Medulla oblongata (tissue), 1 donor: ENCODE measurements around the gene ASPSCR1.

Source experiments
- DNase-seq: peaks from one replicate; pipeline ENCODE4 v3.0.0-alpha.2; 2015; ENCODE audit errors: extremely low spot score

ASPSCR1 gene, protein sequence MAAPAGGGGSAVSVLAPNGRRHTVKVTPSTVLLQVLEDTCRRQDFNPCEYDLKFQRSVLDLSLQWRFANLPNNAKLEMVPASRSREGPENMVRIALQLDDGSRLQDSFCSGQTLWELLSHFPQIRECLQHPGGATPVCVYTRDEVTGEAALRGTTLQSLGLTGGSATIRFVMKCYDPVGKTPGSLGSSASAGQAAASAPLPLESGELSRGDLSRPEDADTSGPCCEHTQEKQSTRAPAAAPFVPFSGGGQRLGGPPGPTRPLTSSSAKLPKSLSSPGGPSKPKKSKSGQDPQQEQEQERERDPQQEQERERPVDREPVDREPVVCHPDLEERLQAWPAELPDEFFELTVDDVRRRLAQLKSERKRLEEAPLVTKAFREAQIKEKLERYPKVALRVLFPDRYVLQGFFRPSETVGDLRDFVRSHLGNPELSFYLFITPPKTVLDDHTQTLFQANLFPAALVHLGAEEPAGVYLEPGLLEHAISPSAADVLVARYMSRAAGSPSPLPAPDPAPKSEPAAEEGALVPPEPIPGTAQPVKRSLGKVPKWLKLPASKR

DNA sequence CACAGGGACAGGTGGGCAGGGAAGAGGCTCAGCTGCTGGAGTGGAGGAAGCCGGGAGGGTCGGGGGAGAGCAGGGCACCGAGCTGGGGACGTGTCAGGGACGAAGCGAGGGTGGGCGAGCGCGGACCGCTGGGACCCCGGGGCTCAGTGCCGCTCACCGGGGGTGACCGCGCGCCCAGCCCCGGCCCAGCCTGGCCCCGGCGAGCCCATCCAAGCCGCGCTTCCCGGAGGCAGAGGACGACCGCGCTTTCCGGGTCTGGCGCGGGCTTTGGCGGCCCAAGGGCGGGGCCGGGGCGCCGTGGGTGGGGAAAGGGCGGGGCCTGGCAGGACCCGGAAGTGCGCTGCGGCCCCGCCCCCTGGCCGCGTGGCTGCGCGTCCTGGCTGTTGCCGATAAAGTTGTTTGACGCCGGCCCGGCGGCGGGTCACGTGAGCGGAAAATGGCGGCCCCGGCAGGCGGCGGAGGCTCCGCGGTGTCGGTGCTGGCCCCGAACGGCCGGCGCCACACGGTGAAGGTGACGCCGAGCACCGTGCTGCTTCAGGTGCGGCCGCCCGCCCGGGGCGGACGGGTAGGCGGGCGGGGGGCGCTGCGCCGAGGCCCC lies at the start of gene ASPSCR1:
Gene ASPSCR1, plus strand, starts transcription at position 419 of the 598 bp plus-strand sequence. Its CDS starts 18 bp downstream, at position 437.
- peak; percentile 90 for DNase-seq

DNA sequence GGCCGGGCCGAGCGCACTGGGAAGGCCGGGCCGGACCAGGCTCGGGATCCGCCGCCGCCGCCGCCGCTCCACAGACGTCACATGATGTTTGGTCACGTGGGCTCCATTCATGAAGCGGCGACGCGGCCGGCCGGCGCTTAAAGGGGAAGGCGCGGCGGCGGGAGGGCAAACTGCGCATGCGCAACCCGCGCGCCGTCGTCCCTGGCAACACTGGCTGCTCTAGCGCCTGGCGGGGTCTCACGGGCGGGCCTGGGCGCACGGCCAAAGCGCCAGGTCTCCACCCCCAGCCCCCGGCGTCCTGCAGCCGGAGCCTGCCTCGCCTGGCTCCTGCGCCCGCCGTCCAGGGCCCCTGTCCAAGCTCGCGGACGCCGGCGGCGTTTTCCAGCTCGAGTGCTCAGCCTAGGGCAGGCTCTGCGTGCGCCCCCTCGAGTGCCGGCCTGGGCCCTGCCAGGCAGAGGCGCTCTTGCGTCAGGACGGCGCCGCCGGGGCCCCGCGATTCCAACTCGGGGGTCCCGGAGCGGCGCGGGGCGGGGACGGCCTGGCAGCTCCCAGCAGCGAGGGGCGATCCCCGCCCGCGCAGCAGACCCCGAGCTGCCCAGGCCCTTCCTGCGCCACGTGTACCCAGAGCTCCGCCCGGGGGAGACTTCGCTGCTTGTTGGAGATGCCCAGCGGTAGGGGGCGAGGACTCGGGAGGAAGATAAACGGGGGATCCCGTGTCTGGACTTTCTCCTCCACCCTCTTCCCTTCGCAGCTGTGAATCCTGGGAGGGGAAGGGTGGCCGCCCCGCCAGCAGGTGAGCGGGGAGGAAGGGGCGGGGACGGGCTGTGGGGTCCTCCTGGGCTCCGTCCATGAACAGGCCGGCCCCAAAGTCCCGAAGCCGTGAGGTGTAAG lies 49.5 kb upstream of the ASPSCR1 start, which contains the start of gene MAFG:
Gene MAFG, minus strand, starts transcription at position 83 of the 891 bp plus-strand sequence. CDS start 4,550 bp downstream, outside the sequence.
- peak; percentile 96 for DNase-seq

DNA sequence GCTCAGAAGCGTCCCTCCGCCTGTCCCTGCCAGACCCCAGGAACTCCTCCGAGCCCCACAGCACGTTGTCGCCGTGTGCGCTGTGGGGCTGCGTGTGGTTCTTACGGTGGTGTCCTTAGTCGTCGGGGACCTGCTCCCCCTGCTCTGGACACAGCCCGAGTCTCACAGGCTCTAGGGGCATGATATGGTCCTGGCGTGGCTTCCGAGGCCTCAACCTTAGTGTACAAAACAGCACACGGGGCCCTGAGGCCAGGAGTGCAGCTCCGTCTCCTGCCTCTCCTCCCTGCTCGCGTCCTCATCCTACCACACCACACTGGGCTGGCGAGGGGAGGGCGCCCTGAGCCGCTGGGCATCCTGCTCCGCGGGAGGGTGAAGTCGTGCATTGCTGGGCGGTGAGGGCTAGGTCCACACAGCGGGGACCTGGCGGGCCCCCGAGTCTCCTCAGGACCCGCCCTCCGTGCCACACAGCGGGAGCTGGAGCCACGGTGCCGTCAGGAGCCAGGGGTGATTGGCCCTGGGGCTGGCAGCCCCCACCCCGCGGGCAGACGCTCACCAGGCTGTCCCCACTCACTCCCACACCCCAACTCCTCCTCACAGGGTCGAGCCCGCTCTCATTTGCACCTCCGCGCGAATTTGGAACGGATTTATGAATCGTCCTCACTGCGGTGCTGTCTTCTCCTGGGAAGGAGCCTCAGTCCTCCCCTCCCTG lies 48.7 kb upstream of the ASPSCR1 start:
- DNase-seq = no peak

DNA sequence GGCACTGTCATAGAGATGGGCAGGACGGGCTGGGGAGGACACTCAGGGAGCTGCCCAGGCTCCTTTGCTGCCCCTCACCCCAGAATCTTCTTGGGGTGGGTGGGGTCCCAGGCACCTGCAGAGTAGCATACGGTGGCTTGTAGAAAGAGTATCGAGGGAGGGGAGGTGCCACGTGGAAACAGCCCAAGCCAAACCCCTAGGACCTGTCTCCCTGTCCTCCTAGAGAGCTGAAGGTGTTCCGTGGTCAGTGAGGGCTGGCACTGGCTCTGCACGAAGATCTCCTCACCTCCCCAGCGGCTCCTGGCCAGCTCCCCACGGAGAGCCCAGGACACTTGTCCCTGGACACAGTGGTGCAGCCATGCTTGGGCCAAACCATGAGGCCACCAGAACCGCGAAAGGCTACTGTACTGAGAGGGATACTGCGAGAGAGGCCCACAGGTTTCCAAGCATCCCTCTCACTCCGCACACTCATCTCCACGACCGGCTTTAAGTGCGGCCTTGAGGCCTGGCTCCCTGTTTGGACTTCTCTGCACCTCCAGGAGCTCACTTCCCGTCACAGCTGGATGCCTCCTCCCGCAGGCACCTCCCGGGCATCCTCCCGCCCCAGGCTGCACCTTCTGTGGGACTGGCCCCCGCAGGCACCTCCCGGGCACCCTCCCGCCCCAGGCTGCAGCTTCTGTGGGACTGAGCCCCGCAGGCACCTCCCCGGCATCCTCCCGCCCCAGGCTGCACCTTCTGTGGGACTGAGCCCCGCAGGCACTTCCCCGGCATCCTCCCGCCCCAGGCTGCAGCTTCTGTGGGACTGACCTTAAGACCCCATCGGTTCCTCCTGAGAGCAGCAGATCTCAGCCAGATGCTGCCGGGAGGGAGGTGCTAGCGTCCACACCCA lies 47.9 kb upstream of the ASPSCR1 start:
- DNase-seq = no peak

DNA sequence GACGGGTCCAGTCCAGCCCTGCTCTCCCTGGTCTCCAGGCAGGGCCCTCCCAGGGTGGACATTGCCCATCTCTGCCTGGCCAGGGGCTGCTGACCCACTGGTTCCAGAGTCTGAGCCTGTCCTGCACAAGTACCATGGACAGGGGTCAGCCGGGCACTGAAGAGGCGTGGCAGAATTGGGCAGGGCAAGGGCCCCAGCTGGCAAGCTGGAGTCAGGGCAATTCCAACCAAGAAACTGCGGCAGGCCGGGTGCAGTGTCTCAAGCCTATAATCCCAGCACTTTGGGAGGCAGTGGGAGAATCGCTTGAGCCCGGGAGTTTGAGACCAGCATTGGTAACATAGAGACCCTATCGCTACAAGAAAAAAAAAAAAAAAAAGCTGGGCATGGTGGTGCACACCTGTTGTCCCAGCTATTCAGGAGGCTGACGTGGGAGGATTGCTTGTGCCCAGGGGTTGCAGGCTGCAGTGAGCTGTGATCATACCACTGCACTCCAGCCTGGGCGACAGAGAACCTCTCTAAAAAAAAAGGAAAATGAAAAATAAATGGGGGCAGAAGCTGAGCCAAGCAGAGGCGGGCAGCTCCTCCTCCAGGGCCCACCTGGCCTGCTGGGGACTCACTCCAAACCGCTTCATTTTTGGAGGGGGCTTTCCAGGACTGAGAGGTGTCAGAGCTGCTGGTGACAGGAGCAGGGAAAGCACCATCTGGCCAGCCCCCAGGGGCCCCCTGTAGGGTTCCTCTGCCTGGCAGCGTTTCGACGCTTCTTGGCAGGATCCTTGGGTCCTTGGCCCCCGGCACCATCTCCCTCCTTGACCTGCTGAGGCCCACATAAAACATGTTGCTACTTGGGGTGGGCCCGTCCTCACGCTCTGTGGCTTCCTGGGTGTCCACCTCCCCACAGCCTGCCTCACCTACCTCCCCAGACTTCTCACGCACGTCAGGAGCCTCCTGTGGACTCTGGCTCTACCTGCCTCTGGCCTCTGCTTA lies 47.0 kb upstream of the ASPSCR1 start:
- DNase-seq = no peak

DNA sequence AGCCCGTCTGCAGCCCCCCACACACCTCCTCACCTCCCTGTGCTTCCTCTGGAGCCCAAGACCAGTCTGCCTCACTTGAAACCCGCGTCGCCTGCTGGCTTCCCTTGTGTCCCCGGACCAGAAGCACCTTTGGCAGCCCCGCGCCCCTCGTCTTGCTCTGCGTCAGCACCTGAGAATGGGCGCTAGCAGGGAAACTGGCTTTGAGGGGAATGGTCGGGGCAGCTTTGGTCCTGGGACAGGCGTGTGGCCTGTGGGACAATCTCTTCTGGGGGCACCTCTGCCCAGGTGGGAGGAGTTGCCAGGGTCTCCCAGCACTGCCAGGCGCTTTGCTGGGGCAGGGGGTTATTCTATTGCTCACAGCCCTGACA lies 46.3 kb upstream of the ASPSCR1 start:
- no peak for DNase-seq

DNA sequence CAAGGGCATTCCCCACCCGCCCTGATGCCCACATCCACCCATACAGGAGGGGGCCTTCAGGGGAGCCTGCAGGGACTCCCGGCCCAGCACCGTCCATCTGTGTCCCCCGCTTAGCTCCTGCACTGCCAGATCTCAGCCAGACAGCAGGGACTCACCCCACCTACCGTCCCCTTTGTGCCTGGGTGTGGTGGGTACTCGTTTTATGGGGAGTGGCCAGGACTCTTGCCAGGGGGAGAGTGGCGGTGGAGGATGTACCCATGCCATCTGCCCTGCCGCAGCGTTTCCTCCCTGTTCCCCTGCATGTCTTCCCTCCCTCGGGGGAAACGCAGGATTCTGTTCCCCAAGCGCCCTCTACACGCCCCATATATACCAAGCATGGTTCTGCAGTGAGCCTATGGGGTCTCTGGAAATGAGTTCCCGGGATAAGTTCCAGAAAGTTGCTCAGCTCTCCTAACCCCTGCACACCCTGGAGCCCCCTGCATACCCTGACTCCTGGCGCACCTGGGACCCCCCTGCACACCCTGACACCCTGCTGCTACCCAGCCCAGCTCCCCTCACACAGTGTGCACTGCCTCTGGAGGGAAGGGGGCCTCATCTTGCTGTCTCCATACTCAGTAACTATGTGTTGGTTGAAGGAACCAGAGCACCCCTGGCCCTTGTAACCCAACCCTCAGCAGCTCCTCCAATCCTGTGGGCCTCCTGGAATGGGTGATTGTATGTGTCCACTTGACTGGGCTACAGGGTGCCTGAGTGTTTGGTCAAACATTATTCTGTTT lies 45.7 kb upstream of the ASPSCR1 start:
- DNase-seq = no peak

DNA sequence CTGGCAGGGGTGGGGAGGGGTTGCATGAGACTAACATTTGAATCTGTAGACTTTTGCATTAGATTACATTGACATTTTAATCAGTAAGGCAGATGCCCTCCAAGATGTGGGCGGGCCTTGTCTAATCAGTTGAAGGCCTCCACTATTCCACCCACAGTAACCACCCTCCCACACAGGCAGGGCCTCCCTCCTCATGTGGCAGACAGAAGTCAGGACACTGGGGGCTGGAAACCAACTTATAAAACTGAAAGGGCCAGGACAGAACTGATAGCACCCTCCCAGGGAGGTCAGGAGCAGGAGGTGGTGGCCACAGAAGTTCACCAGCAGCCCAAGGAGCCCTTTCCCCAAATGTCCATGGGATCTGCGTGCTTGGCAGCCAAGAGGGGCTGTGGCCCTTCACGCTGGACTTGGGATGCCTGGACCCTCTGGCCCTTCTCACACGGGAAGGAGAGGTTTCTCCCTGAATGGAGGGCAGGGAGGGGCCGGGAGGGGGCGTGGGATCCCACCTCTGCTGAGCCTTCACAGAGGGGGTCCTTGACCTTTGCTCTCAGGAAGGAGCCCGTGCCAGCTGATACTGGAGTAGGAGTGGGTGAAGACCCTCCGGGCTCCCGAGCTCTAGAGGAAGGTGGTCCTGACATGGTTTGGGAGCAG lies 45.0 kb upstream of the ASPSCR1 start:
- no peak for DNase-seq

DNA sequence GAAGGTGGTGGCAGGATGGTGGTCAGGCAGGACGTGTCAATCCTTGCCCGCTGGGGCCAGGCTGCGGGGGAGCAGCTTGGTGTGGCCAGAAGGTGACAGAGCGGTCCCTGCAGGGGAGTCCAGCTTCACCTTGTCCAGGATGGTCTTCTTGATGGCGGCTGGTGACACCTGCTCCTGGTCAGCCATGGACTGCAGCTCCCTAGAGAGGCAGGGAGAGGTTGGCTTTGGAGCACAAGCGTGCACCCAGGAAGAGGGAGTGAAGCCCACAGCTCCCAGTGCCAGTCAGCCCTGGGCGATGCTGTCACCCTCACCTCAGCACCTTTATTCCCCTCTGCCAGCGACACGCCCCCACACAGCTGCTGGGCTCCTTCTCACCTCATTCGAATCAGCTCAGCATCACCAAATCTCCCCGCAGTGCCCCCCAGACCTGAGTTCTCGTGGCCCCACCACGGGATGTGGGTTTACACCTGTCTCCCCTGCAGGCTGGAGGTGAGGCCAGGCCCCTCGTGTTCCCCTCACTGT lies 44.2 kb upstream of the ASPSCR1 start:
- DNase-seq = no peak

DNA sequence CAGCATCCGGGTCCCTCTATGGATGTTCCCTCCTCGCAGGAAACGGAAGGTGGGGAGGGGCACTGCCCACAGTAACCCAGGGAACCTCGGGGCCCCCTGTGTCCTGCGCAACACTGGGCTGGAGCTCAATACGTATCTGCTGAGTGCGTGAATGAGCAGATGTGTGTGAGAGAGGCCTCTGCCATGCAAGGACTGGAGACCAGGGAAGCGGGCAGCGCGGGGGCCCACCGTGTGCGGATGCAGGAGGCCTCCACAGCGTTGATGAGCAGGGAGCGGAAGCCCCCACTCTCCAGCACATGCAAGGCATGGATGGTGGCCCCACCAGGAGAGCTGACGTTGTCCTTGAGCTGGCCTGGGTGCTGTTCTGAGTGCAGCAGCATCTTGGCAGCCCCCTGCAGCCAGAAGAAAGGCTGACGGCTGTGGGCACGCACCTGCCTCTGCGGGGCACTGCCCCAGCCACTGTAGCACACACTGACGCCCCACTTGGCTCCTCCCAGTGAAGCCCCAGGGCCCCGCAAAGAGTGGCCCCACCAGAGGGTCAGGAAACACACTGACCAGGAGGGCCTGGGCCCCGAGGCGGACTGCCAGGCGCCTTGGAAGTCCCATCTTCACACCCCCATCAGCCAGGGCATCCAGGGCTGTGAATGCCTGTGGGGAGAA lies 43.2 kb upstream of the ASPSCR1 start:
- no peak for DNase-seq

DNA sequence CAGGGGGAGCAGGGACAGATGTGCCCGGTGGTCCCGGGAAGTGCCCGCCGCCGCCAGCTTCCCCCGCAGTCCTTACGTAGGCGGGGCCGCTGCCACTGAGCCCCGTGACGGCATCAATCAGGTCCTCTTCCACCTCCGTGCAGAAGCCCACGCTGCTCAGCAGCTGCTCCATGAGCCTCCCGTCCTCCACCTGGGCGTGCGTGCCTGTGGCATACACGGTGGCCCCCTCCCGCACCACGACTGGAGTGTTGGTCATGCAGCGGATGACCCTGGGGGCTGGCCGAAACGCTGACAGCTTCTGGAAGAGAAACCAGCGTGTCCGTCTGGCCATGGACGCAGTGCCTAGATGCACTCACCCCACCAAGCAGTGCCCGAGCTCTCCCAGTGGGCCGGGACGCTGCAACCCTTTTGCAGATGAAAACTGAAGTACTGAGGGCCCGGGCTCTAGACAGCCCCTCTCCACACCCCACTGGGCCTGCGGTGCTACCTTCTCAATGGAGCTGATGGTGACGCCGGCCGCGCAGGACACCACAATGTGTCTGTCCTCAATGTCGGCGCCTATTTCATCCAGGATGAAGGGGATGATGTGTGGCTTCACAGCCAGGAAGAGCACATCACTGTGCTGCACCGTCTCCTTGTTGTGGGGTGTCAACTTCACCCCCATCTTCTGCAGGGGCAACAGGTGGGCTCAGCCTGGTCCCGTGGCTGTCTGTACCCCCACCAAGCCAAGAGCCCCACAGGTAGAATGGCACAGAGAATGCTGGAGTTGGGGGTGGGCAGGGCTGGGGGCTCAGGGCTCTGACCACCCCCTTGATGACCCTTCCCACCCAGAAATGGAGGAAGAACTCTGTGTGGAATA lies 42.4 kb upstream of the ASPSCR1 start:
- no peak for DNase-seq

DNA sequence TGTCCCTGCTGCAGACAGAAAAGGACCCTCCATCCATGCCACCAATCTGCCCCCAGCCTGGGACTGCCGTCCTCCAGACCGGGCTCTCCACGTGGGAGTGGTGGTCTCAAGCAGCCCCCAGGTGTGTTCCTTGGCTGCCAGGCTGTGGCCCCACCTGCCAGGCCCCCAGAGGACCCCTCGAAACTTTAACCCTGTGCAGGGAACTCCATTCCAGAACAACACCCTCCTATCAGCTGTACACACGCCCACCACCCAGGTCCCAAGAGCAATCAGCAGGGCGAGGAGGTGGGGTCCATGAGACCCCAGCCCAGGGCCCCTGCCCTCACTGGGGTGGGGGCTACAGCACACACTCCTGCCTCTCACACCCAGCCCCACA lies 41.7 kb upstream of the ASPSCR1 start:
- no peak for DNase-seq

DNA sequence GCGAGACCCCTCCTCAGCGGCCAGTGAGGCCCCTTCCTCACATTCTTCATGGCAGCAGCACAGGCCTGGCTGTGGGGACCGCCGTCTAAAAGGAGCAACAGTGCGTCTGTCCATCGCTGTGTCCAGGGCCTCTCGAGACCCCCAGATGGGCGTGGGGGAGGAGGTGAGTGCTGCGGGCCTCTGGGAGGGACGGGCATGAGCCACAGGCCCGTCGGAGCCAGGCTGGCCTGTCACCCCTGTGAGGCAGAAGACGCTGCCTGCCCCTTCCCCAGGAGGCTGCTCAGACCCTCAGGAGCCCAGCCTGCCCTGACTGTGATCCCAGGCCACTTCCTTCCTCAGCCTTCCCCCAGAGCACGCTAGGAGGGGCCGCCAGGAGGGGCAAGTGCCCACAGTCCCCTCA lies 38.2 kb upstream of the ASPSCR1 start:
- DNase-seq = no peak

DNA sequence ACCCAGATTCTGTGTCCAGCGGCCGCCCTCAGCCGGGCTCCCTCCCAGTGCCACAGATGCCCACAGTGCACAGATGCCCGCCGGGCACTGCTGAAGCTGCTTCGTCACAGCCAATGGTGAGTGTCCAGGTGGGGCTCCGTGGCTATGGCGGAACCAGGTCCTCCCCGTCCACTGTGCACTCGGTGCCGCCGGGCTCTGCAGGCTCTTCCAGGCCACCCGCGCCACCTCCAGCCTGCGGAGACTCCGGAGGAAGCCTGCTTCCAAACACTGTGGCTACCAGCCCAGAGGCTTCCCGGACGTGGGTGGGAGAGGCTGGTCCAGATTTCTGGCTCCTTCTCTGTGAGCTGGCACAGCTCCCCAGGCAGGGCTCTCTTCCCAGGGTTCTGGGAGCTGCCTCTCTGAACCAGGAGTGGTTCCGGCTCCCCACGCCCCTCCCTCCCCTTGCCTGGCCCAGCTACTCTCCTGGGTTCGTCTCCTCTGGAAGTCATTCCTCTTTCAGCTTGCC lies 37.5 kb upstream of the ASPSCR1 start:
- peak; percentile 74 for DNase-seq

DNA sequence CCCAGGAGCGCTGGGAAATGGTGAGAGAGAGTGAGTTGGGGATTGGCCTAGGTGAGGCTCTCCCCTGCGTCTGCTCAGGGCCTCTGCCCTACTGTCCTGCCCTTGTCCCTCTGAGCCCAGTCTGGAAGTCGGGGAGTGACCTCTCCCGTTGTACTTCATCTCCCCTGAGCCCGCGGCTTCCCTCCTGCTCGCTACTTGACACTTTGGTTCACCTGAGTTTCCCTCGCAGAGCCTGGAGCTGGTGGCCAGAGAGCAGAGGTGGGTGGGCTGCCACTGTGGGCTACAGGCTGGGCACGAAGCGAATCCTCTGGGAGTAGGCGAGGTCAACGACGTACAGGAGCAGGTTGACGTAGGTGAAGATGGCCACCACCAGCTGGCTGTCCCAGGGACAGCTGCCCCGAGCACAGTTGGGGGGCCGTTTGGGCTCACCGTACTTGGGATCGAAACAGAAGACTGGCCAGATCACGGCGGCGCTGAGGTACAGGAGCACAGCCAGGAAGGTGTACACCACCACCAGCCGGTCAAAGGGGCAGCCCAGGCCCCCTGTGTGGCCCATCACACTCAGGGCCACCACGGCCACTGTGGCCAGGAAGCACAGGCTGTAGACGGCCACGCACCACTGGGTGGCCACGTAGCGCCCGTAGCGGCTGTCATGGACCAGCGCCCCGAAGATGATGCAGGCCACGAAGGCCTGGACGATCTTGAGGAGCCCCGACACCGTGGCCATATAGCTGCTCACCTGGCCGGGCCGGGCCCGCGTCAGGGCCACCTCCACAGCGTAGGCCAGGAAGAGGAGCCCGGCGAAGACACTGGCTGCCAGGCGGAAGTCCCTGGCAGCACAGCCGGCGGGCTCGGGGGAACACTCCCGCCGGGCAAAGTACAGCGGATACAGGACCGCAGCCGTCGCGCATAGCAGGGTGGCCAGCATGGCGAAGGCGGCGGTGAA lies 36.6 kb upstream of the ASPSCR1 start:
- DNase-seq = no peak
